NCI-H524 treated with DMSO at 0.1 percent for 48 hours (cell line): ENCODE data around the gene DRAP1.
A peak's percentile ranks its signal among the peaks of the same experiment; 100 is the strongest.
"Not testable (repeated sequence)": the region's sequence is repeated elsewhere in the genome, so short reads cannot be mapped to it uniquely, and the experiment has no call there.

Experiments
- DNase-seq: peaks from one replicate; lab custom pipeline; 2025; lab: John Stamatoyannopoulos, UW

DRAP1 gene

GRCh38 chr11:65931773-65932557, 12.7 kb downstream of the DRAP1 start:
- no peak for DNase-seq

- no peak for DNase-seq
Measured at GRCh38 chr11:65932558-65932919, 13.3 kb downstream of the DRAP1 start.

GRCh38 chr11:65934014-65934413, 14.8 kb downstream of the DRAP1 start:
- peak; percentile 29 for DNase-seq

GRCh38 chr11:65937766-65938165, 18.5 kb downstream of the DRAP1 start:
- DNase-seq: no peak

- no peak for DNase-seq
Measured at GRCh38 chr11:65941720-65942310, 22.6 kb downstream of the DRAP1 start.

DNA sequence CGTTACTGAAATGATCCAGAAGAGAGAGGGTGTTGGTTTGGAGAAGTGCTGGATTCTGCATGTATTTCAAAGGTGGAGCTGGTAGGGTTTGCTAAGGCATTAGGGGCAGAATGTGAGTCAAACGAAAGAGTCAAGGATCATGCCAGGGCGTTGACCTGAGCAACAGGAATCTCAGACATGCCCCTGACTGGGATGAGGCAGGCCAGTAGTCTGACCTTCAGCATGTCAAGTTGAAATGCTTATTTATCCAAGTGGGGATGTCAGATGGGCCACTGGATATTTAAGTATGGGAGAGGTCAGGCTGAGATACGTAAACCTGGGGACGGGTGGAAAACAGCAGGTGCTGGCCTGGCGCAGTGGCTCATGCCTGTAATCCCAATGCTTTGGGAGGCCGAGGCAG, 23.3 kb downstream of the DRAP1 start:
- DNase-seq: no peak

DNA sequence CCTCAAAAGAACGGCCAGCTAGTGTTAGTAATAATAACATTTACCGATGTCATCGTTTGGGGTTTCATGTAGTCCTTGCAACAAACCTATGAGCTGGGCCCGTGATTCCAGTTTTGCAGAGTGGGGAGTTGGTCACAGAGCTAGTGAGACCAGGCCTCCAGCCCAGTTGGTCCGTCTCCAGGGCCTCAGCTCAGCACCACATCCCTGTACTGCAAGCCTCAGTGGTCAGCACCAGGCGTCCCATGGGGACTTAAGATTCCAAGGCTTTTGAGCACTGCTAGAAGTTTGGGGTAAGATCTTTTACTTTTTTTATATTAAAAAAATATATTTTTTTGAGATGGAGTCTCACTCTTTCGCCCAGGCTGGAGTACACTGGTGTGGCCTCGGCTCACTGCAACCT, 25.0 kb downstream of the DRAP1 start:
- no peak for DNase-seq

DNA sequence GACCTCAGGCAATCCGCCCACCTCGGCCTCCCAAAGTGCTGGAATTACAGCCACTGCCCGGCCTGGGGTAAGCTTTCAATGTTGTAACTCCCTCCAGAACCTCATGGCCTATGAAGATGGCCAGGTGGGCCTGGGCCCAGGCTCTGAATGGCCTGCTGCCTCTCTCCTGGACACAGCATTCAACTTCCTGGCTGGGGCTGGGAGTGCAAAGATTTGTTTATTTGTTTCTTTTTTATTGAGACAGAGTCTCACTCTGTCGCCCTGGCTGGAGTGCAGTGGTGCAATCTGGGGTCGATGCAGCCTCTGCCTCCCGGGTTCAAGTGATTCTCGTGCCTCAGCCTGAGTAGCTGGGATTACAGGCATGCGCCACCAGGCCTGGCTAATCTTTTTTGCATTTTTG, 25.5 kb downstream of the DRAP1 start:
- DNase-seq: no peak

- DNase-seq: no peak
Measured at GRCh38 chr11:65945430-65945911, 26.2 kb downstream of the DRAP1 start, which contains the start of gene TSGA10IP. Gene TSGA10IP, plus strand, starts transcription at chr11:65945480. Its CDS starts 196 bp downstream, at chr11:65945676.

- no peak for DNase-seq
Measured at GRCh38 chr11:65945941-65946558, 26.8 kb downstream of the DRAP1 start.

DNA sequence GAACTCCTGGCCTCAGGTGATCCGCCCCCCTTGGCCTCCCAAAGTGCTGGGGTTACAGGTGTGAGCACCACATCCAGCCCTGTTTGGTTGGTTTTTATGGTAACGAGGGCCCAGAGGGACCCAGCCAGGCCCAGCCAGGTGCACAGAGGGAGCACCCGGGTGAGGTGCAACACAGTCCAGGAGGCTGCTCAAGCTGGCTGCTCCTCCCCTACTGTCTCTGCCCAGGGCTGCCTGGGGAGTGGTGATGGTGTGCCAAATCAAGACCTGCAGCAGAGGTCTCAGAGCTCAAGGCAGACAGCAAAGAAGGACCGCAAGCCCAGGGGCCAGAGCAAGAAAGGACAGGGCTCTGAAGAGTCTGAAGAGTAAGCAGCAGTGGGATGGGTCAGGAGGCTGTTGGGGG, 27.4 kb downstream of the DRAP1 start:
- DNase-seq: no peak

- DNase-seq: no peak
Measured at GRCh38 chr11:65947133-65947532, 27.9 kb downstream of the DRAP1 start.

GRCh38 chr11:65947603-65948125, 28.4 kb downstream of the DRAP1 start:
- no peak for DNase-seq

GRCh38 chr11:65950711-65951110, 31.5 kb downstream of the DRAP1 start:
- not testable (repeated sequence) for DNase-seq

DNA sequence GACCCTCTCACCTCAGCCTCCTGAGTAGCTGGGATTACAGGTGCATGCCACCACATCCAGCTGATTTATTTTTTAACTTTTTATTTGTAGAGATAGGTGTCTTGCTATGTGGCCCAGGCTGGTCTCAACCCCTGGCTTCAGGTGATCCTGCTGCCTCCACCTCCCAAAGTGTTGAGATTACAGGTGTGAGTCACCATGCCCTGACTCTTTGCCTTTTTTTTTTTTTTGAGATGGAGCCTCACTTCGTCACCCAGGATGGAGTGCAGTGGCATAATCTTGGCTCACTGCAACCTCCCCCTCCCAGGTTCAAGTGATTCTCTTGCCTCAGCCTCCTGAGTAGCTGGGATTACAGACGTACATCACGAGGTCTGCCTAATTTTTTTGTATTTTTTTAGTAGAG, 32.4 kb downstream of the DRAP1 start:
- DNase-seq: not testable (repeated sequence)

DNA sequence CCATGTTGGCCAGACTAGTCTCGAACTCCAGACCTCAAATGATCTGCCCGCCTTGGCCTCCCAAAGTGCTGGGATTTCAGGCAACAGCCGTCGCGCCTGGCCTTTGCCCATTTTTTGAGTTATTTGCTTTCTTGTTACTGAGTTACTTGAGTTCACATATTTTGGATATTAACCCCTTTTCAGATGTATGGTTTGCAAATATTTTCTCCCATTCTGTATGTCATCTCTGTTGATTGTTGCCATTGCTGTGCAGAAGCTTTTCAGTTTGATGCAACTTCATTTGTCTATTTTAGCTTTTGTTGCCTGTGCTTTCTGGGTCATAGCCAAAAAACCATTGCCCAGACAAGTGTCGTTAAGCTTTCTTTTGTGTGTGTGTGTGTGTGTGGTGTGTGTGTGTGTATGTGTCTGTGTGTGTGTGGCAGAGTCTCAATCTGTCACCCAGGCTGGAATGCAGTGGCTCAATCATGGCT, 32.9 kb downstream of the DRAP1 start:
- no peak for DNase-seq

- no peak for DNase-seq
Measured at GRCh38 chr11:65953471-65953870, 34.2 kb downstream of the DRAP1 start.

DNA sequence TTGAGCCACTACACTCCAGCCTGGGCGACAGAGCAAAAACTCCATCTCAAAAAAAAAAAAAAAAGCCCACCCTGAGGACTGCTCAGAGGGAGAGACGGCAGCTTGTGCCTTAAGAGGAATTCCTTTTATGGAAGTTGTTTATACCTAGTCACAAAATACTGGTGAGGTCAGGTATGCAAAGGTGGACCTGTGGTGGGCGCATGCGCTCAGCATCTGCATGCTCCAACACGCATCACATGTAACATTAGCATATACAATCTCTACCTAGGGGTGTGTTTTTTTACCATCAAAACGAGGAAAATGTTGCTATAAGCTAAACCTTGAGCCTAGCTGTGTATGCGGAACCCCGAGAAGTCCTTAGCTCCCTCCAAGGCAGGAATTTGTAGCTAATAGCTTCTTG, 35.5 kb downstream of the DRAP1 start:
- DNase-seq: no peak

- DNase-seq: no peak
Measured at GRCh38 chr11:65958291-65958690, 39.1 kb downstream of the DRAP1 start.

GRCh38 chr11:65958774-65959420, 39.7 kb downstream of the DRAP1 start:
- DNase-seq: no peak

DNA sequence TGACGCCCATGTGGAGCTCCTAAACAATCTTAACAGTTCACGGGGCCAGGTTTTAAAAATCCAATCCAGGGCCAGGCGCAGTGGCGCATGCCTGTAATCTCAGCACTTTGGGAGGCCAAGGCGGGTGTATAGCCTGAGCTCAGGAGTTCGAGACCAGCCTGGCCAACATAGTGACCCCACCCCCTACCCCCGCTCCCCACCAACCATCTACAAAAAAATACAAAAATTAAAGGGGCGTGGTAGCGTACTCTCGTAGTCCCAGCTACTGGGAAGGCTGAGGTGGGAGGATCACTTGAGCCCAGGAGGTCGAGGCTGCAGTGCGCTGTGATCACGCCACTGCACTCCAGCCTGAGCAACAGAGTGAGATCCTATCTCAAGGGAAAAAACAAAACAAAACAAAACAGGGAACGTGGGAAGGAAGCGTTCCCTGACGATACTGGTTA, 41.6 kb downstream of the DRAP1 start:
- no peak for DNase-seq
